Measurements from ENCODE around the gene EPB41L3. TPM values are rescaled to one million over a fixed set of nuclear protein-coding genes. Genes with fewer than 3 reads are reported as not detected.

EPB41L3 gene
- polyA plus RNA-seq, 1 experiment, result 45.0 TPM

GRCh38 chr18:5527603-5528002, 16.2 kb downstream of the EPB41L3 start:
- Histone ChIP-seq H3K4me3 (ENCODE audit: low read depth, low read length) (no peak overlapping the region), H3K27me3 (ENCODE audit: control insufficient read depth, insufficient read depth, low read length) (no peaks in the 10 kb centered on the region), H3K9me3 (ENCODE audit: control insufficient read depth, insufficient read depth, low read length) (no peaks in the 10 kb centered on the region; the same call in 1 of the 2 replicates), H3K27ac (ENCODE audit: low read depth, low read length) (peak overlapping the region; percentile 22)
- ChIA-PET CTCF (interaction anchor here (3.7 kb wide), 1 partner anchor 19 kb away, joined by 27 read pairs; no protein-coding TSS in a partner anchor), POLR2A (interaction anchor here (0.9 to 1.4 kb wide), 3 partner anchors 9 to 29 kb away, joined by 3 to 4 read pairs (median 3); no protein-coding TSS in a partner anchor)
- peak; percentile 65 for DNase-seq (ENCODE audit: low read depth, low spot score)
- no peak for TF ChIP-seq CTCF (IDR thresholded peaks at IDR 0.05; ENCODE audit: low read depth, low read length)

- CTCF ChIA-PET, result interaction anchor here (1.1 kb wide), 1 partner anchor 9 kb away, joined by 3 read pairs; no protein-coding TSS in a partner anchor
- no peak overlapping the region for H3K27ac ChIP-seq (ENCODE audit: low read depth, low read length)
- POLR2A ChIA-PET, result no interaction called here
- TF ChIP-seq CTCF (IDR thresholded peaks at IDR 0.05; ENCODE audit: low read depth, low read length), result no peak
- no peak overlapping the region for H3K4me3 ChIP-seq (ENCODE audit: low read depth, low read length)
- no peaks in the 10 kb centered on the region for H3K27me3 ChIP-seq (ENCODE audit: control insufficient read depth, insufficient read depth, low read length)
- no peak for DNase-seq (ENCODE audit: low read depth, low spot score)
- no peaks in the 10 kb centered on the region; the same call in 1 of the 2 replicates for H3K9me3 ChIP-seq (ENCODE audit: control insufficient read depth, insufficient read depth, low read length)
Observed at GRCh38 chr18:5524660-5525059, 19.1 kb downstream of the EPB41L3 start.

GRCh38 chr18:5521000-5521399, 22.8 kb downstream of the EPB41L3 start:
- no peak for DNase-seq (ENCODE audit: low read depth, low spot score)
- Histone ChIP-seq H3K27me3 (ENCODE audit: control insufficient read depth, insufficient read depth, low read length) (no peaks in the 10 kb centered on the region), H3K4me3 (ENCODE audit: low read depth, low read length) (no peak overlapping the region), H3K9me3 (ENCODE audit: control insufficient read depth, insufficient read depth, low read length) (no peaks in the 10 kb centered on the region; the same call in 1 of the 2 replicates), H3K27ac (ENCODE audit: low read depth, low read length) (no peak overlapping the region)
- TF ChIP-seq CTCF (IDR thresholded peaks at IDR 0.05; ENCODE audit: low read depth, low read length), result no peak
- ChIA-PET CTCF (no interaction called here), POLR2A (no interaction called here)

GRCh38 chr18:5520464-5520863, 23.3 kb downstream of the EPB41L3 start:
- CTCF ChIA-PET, result interaction anchor here (0.5 to 1.4 kb wide), 3 partner anchors 8 to 108 kb away, joined by 3 to 5 read pairs (median 4); no protein-coding TSS in a partner anchor
- H3K27me3 ChIP-seq (ENCODE audit: control insufficient read depth, insufficient read depth, low read length), result no peaks in the 10 kb centered on the region
- H3K4me3 ChIP-seq (ENCODE audit: low read depth, low read length), result no peak overlapping the region
- H3K27ac ChIP-seq (ENCODE audit: low read depth, low read length), result no peak overlapping the region
- no peaks in the 10 kb centered on the region; the same call in 1 of the 2 replicates for H3K9me3 ChIP-seq (ENCODE audit: control insufficient read depth, insufficient read depth, low read length)
- POLR2A ChIA-PET, result no interaction called here
- TF ChIP-seq CTCF (IDR thresholded peaks at IDR 0.05; ENCODE audit: low read depth, low read length), result no peak
- no peak for DNase-seq (ENCODE audit: low read depth, low spot score)

GRCh38 chr18:5519448-5520298, 24.1 kb downstream of the EPB41L3 start:
- Histone ChIP-seq H3K27ac (ENCODE audit: low read depth, low read length) (no peak overlapping the region), H3K27me3 (ENCODE audit: control insufficient read depth, insufficient read depth, low read length) (no peaks in the 10 kb centered on the region), H3K4me3 (ENCODE audit: low read depth, low read length) (no peak overlapping the region), H3K9me3 (ENCODE audit: control insufficient read depth, insufficient read depth, low read length) (no peaks in the 10 kb centered on the region; the same call in 1 of the 2 replicates)
- no peak for TF ChIP-seq CTCF (IDR thresholded peaks at IDR 0.05; ENCODE audit: low read depth, low read length)
- POLR2A ChIA-PET, result no interaction called here
- no peak for DNase-seq (ENCODE audit: low read depth, low spot score)
- CTCF ChIA-PET, result interaction anchor here (1.0 to 1.4 kb wide), 2 partner anchors 9 to 27 kb away, joined by 3 to 4 read pairs; no protein-coding TSS in a partner anchor

All from AG04450 (cell line).